ENCODE measurements around the gene FILIP1.

Gene FILIP1

DNA sequence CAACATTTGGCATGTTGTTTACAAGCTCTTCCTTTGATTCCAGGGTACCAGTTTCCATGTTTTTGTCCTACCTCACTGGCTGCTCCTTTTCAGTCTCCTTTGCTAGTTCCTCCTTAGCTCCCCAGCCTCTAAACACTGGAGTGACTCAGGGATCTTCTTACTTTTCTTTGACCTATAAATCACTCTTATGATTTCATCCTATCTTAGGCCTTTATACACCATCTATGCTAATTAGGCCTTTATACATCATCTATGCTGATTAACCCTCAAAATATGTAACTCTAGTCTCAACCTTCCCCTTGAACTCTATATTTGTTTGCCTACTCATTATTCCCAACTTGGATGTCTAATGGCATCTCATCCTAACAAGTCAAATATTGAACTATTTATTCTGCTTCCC lies 218.5 kb downstream of the FILIP1 start:
- no peaks in the 10 kb centered on the region for H3K27me3 ChIP-seq (ENCODE audit: insufficient read depth, poor library complexity, severe bottlenecking)
- no peak overlapping the region for H3K27ac ChIP-seq (replicated peaks)
- DNase-seq (ENCODE audit: low read depth in 1 of 2, low spot score in 1 of 2), result no peak
- TF ChIP-seq, protein P1, sequence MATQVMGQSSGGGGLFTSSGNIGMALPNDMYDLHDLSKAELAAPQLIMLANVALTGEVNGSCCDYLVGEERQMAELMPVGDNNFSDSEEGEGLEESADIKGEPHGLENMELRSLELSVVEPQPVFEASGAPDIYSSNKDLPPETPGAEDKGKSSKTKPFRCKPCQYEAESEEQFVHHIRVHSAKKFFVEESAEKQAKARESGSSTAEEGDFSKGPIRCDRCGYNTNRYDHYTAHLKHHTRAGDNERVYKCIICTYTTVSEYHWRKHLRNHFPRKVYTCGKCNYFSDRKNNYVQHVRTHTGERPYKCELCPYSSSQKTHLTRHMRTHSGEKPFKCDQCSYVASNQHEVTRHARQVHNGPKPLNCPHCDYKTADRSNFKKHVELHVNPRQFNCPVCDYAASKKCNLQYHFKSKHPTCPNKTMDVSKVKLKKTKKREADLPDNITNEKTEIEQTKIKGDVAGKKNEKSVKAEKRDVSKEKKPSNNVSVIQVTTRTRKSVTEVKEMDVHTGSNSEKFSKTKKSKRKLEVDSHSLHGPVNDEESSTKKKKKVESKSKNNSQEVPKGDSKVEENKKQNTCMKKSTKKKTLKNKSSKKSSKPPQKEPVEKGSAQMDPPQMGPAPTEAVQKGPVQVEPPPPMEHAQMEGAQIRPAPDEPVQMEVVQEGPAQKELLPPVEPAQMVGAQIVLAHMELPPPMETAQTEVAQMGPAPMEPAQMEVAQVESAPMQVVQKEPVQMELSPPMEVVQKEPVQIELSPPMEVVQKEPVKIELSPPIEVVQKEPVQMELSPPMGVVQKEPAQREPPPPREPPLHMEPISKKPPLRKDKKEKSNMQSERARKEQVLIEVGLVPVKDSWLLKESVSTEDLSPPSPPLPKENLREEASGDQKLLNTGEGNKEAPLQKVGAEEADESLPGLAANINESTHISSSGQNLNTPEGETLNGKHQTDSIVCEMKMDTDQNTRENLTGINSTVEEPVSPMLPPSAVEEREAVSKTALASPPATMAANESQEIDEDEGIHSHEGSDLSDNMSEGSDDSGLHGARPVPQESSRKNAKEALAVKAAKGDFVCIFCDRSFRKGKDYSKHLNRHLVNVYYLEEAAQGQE (IDR thresholded peaks at IDR 0.05; ENCODE audit: insufficient replicate concordance, low read depth), result no peak
- TF ChIP-seq SPI1 (IDR thresholded peaks at IDR 0.05; ENCODE audit: borderline replicate concordance, low read depth) (no peak), GABPA (IDR thresholded peaks at IDR 0.05; ENCODE audit: low read depth) (no peak), POLR2AphosphoS5 (IDR thresholded peaks at IDR 0.05; ENCODE audit: low read depth) (no peak)
- TF ChIP-seq, protein P2, sequence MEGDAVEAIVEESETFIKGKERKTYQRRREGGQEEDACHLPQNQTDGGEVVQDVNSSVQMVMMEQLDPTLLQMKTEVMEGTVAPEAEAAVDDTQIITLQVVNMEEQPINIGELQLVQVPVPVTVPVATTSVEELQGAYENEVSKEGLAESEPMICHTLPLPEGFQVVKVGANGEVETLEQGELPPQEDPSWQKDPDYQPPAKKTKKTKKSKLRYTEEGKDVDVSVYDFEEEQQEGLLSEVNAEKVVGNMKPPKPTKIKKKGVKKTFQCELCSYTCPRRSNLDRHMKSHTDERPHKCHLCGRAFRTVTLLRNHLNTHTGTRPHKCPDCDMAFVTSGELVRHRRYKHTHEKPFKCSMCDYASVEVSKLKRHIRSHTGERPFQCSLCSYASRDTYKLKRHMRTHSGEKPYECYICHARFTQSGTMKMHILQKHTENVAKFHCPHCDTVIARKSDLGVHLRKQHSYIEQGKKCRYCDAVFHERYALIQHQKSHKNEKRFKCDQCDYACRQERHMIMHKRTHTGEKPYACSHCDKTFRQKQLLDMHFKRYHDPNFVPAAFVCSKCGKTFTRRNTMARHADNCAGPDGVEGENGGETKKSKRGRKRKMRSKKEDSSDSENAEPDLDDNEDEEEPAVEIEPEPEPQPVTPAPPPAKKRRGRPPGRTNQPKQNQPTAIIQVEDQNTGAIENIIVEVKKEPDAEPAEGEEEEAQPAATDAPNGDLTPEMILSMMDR (IDR thresholded peaks at IDR 0.05; ENCODE audit: insufficient read depth, low read length), result no peak
- H3K4me3 ChIP-seq (replicated peaks; ENCODE audit: insufficient read depth, low read length), result no peak overlapping the region

DNA sequence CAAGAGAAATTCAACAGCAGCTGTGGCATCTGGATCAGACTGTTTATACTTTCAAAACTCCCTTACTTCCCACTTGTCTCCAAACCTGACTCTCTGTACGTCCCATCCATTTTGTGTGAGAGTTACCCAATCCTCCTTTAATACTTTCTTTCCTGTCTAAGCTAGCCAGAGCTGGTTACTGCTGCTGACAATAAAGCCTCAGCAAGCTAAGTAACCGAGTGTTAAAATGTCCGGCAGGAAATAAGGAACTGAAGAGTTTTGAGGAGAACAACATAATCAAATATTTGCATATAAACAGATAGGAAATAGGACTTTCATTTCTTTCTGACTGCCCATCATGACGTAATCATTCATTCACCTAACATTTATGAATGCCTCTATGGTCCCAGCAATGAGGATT lies 220.6 kb downstream of the FILIP1 start:
- H3K27ac ChIP-seq (replicated peaks), result peak overlapping the region; percentile 77

DNA sequence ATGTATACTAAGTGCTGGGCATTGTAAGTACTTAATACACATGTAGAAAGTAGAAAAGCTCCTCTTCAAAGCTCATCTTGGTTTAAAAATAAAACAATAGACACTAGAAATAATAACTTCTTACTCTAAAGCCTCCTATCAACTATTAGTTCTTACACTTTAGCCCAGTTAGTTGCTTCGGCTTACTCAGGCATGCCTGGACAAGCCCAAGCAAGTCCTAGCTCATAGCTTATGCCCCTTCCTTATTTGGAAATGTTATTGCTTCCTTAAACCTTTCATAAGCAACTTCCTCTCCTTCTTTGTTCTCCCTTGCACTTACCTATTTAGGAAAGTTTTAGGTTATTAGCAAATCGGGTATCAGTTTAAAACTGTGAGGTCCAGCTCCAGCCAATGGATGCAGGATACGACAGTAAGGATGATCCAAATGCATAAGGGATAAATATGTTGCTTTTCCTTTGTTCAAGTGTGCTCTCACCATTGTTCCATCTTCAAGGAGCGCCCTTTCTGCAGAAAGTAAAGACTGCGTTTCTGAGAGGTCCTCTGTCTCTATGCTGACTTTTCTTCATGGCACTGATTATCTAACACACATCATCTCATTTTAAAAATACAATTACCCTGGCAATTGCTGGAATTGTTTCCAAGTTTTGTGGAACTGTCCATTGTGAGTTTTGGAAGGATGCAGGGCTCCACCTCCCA lies 221.3 kb downstream of the FILIP1 start:
- no peaks in the 10 kb centered on the region for H3K27me3 ChIP-seq (ENCODE audit: insufficient read depth, poor library complexity, severe bottlenecking)
- peak overlapping the region; percentile 77 for H3K27ac ChIP-seq (replicated peaks)
- TF ChIP-seq SPI1 (IDR thresholded peaks at IDR 0.05; ENCODE audit: borderline replicate concordance, low read depth) (peak; percentile 63; the same call in 1 of the 2 replicates), POLR2AphosphoS5 (IDR thresholded peaks at IDR 0.05; ENCODE audit: low read depth) (no peak)
- peak in 1 of 2 experiments; percentile 55 for DNase-seq (ENCODE audit: low read depth in 1 of 2, low spot score in 1 of 2)
- H3K4me3 ChIP-seq (replicated peaks; ENCODE audit: insufficient read depth, low read length), result no peak overlapping the region

More for the DNA sequence above, 220.6 kb downstream of the FILIP1 start:
- no peaks in the 10 kb centered on the region for H3K27me3 ChIP-seq (ENCODE audit: insufficient read depth, poor library complexity, severe bottlenecking)
- DNase-seq (ENCODE audit: low read depth in 1 of 2, low spot score in 1 of 2), result peak; percentile 48 to 77
- TF ChIP-seq SPI1 (IDR thresholded peaks at IDR 0.05; ENCODE audit: borderline replicate concordance, low read depth) (peak; percentile 88), GABPA (IDR thresholded peaks at IDR 0.05; ENCODE audit: low read depth) (no peak)
- no peak overlapping the region; the same call in 1 of the 2 replicates for H3K4me3 ChIP-seq (replicated peaks; ENCODE audit: insufficient read depth, low read length)

DNA sequence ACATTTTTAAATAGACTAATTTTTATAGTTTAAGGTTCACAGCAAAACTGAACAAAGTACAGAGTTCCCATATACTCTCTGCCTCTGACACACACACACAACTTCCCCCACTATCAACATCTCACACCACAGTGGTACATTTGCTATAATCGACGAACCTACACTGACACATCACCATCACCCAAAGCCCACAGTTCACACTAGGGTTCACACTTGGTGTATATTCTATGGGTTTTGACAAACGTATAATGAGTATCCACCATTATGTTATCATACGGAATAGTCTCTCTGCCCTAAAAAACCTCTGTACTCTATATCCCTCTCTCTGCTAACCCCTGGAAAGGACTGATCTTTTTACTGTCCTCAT lies 224.6 kb downstream of the FILIP1 start:
- TF ChIP-seq, protein P2 (IDR thresholded peaks at IDR 0.05; ENCODE audit: insufficient read depth, low read length), result no peak
- TF ChIP-seq GABPA (IDR thresholded peaks at IDR 0.05; ENCODE audit: low read depth) (no peak), POLR2AphosphoS5 (IDR thresholded peaks at IDR 0.05; ENCODE audit: low read depth) (no peak), SPI1 (IDR thresholded peaks at IDR 0.05; ENCODE audit: borderline replicate concordance, low read depth) (no peak)
- TF ChIP-seq, protein P1 (IDR thresholded peaks at IDR 0.05; ENCODE audit: insufficient replicate concordance, low read depth), result no peak
- Histone ChIP-seq H3K27me3 (ENCODE audit: insufficient read depth, poor library complexity, severe bottlenecking) (no peaks in the 10 kb centered on the region), H3K4me3 (replicated peaks; ENCODE audit: insufficient read depth, low read length) (no peak overlapping the region), H3K27ac (replicated peaks) (no peak overlapping the region)
- no peak for DNase-seq (ENCODE audit: low read depth in 1 of 2, low spot score in 1 of 2)

Measured in HL-60 (cell line).